Epithelial cell of esophagus (primary cell): ENCODE measurements around the gene CD1E.

Source experiments
- DNase-seq: peaks from one replicate; pipeline ENCODE4 v3.0.0; 2010; ENCODE audit warnings: low read depth
- H3K4me3 ChIP-seq: 2 replicates; pipeline ENCODE4 v1.5.1; 2011; ENCODE audit warnings: mild to moderate bottlenecking, low read length, control low read depth
- CTCF ChIP-seq: IDR thresholded peaks from 2 replicates; pipeline ENCODE4 v1.5.1; 2011; ENCODE audit warnings: low read depth, mild to moderate bottlenecking, low read length, control low read depth, inconsistent platforms; ENCODE audit not compliant: insufficient read depth; ENCODE audit errors: missing control alignments

The CD1E gene

GRCh38 chr1:158391099-158391498 is 37.4 kb downstream of the CD1E start:
- TF ChIP-seq CTCF: no peak
- DNase-seq: no peak
- no peak overlapping the region for H3K4me3 ChIP-seq

- no peak for TF ChIP-seq CTCF
- DNase-seq: no peak
- no peak overlapping the region for H3K4me3 ChIP-seq
These were observed 39.8 kb downstream of the CD1E start for GRCh38 chr1:158393476-158393875.

GRCh38 chr1:158396646-158397045 is 43.0 kb downstream of the CD1E start:
- TF ChIP-seq CTCF: no peak
- DNase-seq: no peak

GRCh38 chr1:158398818-158399514 is 45.3 kb downstream of the CD1E start, which contains the start of gene OR10T2:
OR10T2 (minus strand) TSS chr1:158399466; CDS start chr1:158399466, 0 bp downstream.
- H3K4me3 ChIP-seq: no peak within 1 kb of the TSS
- no peak for DNase-seq
- no peak for TF ChIP-seq CTCF

More at GRCh38 chr1:158396646-158397045, 43.0 kb downstream of the CD1E start:
- no peak overlapping the region for H3K4me3 ChIP-seq

GRCh38 chr1:158400871-158401270 is 47.2 kb downstream of the CD1E start:
- no peak for DNase-seq
- no peak overlapping the region for H3K4me3 ChIP-seq
- no peak for TF ChIP-seq CTCF

- no peak for TF ChIP-seq CTCF
- no peak overlapping the region for H3K4me3 ChIP-seq
- DNase-seq: no peak
These were observed 53.4 kb downstream of the CD1E start for GRCh38 chr1:158407092-158407491.
